Measurements from ENCODE around the gene PISD. TPM values are rescaled to one million over a fixed set of nuclear protein-coding genes. Genes with fewer than 3 reads are reported as not detected.

The PISD gene
- total and polyA plus RNA-seq, 9 donors = 12.0 to 60.2 (median 33.5) TPM

DNA sequence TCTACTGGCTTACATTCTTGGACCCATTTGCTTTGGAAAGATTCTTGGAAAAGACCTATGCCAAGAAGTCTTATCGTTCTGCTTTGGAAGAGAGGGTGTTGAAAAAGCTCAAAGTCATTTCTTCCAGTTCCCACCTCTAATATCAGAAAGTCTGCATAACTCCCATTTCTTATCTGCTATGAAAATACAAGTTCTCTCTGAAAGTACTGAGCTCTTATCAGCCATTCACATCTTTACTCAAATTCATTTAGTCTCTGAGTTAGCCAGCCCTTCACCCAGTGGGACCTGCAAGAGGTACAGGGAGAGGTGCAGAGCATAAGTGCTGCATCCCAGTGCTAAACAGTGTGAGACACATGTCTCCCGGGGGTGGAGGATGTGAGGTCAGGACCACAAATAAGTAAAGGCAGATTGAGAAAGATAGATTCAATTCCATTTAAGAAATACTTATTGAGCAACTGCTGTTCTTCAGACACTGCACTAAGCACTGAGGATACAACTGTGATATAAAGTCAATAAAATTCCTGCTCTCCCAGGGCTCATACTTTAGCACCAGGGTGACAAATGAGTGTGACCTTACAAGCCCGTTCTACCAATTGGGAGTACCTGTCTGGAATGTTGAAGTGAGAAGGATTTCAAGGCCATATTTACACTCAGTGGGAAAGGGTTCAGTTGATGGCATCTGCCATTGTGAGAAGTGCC is 76.7 kb downstream of the PISD start:
- DNase-seq = no peak
- intact Hi-C loops (cut with DNase I) = no loop called here
- no peaks in the 10 kb centered on the region for H3K27me3 ChIP-seq
- H3K4me3 ChIP-seq = no peak overlapping the region
- TF ChIP-seq EP300 (IDR thresholded peaks at IDR 0.05) = no peak
- no peak for TF ChIP-seq POLR2A (IDR thresholded peaks at IDR 0.05)
- H3K36me3 ChIP-seq = no peaks in the 10 kb centered on the region
- 24 to 30% (median 26%) methylated on average over 3 of the region's 3 CpGs for WGBS, 3 donors
- no peak overlapping the region for H3K27ac ChIP-seq
- H3K9me3 ChIP-seq = no peaks in the 10 kb centered on the region
- H3K4me1 ChIP-seq (ENCODE audit: insufficient read depth) = no peaks in the 10 kb centered on the region

DNA sequence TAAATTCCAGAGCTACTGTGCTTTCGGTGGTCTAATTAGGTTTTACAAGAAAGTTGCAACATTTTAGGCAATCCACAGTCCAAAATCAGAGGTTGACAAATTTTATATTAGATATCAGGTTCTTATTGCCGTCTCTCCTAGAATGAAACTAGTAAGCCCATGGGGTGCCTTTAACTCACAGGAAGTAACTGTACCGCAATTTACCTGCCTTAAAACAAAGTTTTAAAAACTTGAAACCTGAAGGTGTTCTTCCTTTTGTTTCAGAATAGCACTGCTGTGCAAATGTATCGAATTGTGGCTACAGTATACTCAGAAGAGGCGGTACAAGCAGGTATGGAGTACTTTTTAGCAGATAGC is 77.2 kb downstream of the PISD start:
- 58 to 71% (median 66%) methylated on average over 5 of the region's 5 CpGs for WGBS, 3 donors
- no peaks in the 10 kb centered on the region for H3K36me3 ChIP-seq

DNA sequence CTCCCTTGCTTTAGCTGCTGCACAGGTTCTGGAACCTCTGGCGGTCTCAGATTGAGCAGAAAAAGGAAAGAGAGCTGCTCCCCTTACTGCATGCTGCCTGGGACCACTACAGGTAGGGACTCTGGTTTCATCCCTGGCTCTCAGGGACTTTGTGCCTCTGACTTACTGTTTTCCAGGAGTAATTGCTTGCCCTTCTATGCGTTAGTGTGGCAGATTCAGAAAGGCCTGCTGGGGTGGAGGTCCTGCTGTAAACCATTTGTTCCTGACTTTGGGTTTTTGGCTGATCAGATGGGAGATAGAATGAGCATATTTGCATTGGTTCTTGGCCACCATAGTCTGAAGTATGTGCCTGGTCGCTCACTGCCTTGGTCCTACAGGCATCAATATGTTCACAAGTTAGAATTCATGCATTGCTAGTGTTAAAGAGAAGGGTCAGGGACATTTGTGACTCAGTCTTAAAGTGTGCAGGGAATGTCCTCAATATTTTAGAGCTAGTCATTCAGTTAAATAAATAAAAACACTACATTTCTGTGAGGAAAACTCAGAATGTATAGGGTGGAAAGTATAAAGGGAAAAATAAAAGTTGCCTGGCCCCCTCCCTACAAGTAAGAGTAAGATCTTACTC is 78.0 kb downstream of the PISD start:
- H3K9me3 ChIP-seq = no peaks in the 10 kb centered on the region
- H3K27ac ChIP-seq = no peak overlapping the region
- intact Hi-C loops (cut with DNase I) = no loop called here
- no peaks in the 10 kb centered on the region for H3K27me3 ChIP-seq
- no peaks in the 10 kb centered on the region for H3K4me1 ChIP-seq (ENCODE audit: insufficient read depth)
- no peak for DNase-seq
- H3K36me3 ChIP-seq = no peaks in the 10 kb centered on the region
- 74 to 88% (median 77%) methylated on average over 3 of the region's 3 CpGs for WGBS, 3 donors
- TF ChIP-seq, protein P1, sequence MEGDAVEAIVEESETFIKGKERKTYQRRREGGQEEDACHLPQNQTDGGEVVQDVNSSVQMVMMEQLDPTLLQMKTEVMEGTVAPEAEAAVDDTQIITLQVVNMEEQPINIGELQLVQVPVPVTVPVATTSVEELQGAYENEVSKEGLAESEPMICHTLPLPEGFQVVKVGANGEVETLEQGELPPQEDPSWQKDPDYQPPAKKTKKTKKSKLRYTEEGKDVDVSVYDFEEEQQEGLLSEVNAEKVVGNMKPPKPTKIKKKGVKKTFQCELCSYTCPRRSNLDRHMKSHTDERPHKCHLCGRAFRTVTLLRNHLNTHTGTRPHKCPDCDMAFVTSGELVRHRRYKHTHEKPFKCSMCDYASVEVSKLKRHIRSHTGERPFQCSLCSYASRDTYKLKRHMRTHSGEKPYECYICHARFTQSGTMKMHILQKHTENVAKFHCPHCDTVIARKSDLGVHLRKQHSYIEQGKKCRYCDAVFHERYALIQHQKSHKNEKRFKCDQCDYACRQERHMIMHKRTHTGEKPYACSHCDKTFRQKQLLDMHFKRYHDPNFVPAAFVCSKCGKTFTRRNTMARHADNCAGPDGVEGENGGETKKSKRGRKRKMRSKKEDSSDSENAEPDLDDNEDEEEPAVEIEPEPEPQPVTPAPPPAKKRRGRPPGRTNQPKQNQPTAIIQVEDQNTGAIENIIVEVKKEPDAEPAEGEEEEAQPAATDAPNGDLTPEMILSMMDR (IDR thresholded peaks at IDR 0.05) = no peak
- TF ChIP-seq POLR2A (IDR thresholded peaks at IDR 0.05) (no peak), EP300 (IDR thresholded peaks at IDR 0.05) (no peak)
- H3K4me3 ChIP-seq = no peak overlapping the region

More for the DNA sequence above, 77.2 kb downstream of the PISD start:
- Histone ChIP-seq H3K27ac (no peak overlapping the region), H3K4me1 (ENCODE audit: insufficient read depth) (no peaks in the 10 kb centered on the region), H3K4me3 (no peak overlapping the region), H3K9me3 (no peaks in the 10 kb centered on the region), H3K27me3 (no peaks in the 10 kb centered on the region)
- no peak for DNase-seq
- TF ChIP-seq EP300 (IDR thresholded peaks at IDR 0.05) (no peak), POLR2A (IDR thresholded peaks at IDR 0.05) (no peak)
- TF ChIP-seq, protein P1 (IDR thresholded peaks at IDR 0.05) = no peak
- intact Hi-C loops (cut with DNase I) = no loop called here

DNA sequence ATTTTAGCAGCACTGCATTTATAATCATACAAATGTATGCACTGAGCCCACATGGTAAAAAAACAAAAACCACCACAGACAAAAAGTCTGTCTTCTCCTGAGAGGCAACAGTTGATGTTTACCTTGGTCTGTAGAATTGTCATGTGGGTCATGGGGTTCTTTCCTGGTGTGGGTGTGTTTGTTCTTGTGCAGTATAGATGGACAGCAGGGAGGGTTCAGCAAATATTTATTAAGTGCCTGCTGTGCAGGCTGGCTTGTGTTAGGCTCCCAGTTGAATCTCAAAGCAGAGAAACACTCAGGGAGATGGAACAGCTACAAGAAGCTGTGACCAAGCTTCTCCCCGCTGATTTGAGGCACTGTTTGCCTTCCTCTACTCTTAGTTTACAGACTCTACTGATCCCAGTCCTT is 82.2 kb downstream of the PISD start:
- Histone ChIP-seq H3K36me3 (no peaks in the 10 kb centered on the region), H3K4me1 (ENCODE audit: insufficient read depth) (peaks cover 7% of the 10 kb centered on the region), H3K27me3 (no peaks in the 10 kb centered on the region), H3K4me3 (no peak overlapping the region), H3K9me3 (no peaks in the 10 kb centered on the region), H3K27ac (no peak overlapping the region)
- TF ChIP-seq, protein P1 (IDR thresholded peaks at IDR 0.05) = no peak
- no peak for TF ChIP-seq POLR2A (IDR thresholded peaks at IDR 0.05)
- TF ChIP-seq EP300 (IDR thresholded peaks at IDR 0.05) = no peak
- DNase-seq = no peak
- 32 to 53% (median 38%) methylated on average over 1 of the region's 1 CpG for WGBS, 3 donors
- intact Hi-C loops (cut with DNase I) = no loop called here

DNA sequence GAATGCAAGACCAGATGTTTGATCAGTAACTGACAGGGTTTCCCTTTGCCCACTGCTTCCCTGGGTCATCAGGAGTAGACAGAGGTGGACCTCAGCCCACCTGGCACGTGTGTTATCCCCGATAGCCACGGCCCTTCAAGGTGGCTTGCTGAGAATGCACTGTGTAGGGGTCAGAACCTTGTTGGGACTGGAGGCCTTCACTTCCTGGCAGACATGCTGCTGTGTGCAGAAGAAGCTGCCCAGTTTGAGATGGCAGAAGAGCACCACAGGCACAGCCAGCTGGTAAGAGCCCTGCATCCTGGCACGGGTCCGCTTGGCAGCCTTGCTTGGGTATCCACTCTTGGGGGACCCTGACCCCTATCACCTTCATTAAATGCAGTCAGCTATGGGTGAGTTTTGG is 83.8 kb downstream of the PISD start:
- Histone ChIP-seq H3K27ac (no peak overlapping the region), H3K4me1 (ENCODE audit: insufficient read depth) (peaks cover 12% of the 10 kb centered on the region), H3K27me3 (no peaks in the 10 kb centered on the region), H3K9me3 (no peaks in the 10 kb centered on the region), H3K36me3 (no peaks in the 10 kb centered on the region), H3K4me3 (no peak overlapping the region)
- intact Hi-C loops (cut with DNase I) = no loop called here
- TF ChIP-seq, protein P1 (IDR thresholded peaks at IDR 0.05) = no peak
- TF ChIP-seq EP300 (IDR thresholded peaks at IDR 0.05) (no peak), POLR2A (IDR thresholded peaks at IDR 0.05) (no peak)
- 52 to 70% (median 58%) methylated on average over 5 of the region's 5 CpGs for WGBS, 3 donors
- DNase-seq = no peak
